ENCODE data around the gene DNAI2.

DNA sequence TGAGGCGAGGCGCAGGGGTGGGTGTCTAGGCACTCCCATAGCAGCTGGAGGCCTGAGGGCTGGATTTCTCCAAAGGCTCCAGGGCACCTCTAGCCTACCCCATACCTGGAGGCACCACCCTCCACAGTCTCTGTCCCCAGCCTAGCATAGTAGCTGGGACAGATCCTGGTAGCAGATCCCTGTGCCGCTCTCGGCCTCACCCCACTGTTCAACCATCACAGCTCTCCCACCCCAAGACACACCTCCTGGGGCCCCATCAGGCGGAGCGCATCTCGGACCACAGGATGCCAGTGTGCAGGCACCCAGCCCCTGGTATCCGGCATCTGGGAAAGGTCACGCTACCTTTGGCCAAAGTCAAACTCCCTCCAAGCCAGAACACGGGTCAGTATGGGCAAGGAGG lies 80.5 kb downstream of the DNAI2 start:
- TF ChIP-seq, protein P1, sequence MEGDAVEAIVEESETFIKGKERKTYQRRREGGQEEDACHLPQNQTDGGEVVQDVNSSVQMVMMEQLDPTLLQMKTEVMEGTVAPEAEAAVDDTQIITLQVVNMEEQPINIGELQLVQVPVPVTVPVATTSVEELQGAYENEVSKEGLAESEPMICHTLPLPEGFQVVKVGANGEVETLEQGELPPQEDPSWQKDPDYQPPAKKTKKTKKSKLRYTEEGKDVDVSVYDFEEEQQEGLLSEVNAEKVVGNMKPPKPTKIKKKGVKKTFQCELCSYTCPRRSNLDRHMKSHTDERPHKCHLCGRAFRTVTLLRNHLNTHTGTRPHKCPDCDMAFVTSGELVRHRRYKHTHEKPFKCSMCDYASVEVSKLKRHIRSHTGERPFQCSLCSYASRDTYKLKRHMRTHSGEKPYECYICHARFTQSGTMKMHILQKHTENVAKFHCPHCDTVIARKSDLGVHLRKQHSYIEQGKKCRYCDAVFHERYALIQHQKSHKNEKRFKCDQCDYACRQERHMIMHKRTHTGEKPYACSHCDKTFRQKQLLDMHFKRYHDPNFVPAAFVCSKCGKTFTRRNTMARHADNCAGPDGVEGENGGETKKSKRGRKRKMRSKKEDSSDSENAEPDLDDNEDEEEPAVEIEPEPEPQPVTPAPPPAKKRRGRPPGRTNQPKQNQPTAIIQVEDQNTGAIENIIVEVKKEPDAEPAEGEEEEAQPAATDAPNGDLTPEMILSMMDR (IDR thresholded peaks at IDR 0.05; ENCODE audit: low read length), result no peak
- TF ChIP-seq EZH2 (IDR thresholded peaks at IDR 0.05; ENCODE audit: borderline replicate concordance, low read length), result no peak
